ENCODE data around the gene GPC3.
"Not testable (repeated sequence)": the region's sequence is repeated elsewhere in the genome, so short reads cannot be mapped to it uniquely, and the experiment has no call there.

The GPC3 gene

DNA sequence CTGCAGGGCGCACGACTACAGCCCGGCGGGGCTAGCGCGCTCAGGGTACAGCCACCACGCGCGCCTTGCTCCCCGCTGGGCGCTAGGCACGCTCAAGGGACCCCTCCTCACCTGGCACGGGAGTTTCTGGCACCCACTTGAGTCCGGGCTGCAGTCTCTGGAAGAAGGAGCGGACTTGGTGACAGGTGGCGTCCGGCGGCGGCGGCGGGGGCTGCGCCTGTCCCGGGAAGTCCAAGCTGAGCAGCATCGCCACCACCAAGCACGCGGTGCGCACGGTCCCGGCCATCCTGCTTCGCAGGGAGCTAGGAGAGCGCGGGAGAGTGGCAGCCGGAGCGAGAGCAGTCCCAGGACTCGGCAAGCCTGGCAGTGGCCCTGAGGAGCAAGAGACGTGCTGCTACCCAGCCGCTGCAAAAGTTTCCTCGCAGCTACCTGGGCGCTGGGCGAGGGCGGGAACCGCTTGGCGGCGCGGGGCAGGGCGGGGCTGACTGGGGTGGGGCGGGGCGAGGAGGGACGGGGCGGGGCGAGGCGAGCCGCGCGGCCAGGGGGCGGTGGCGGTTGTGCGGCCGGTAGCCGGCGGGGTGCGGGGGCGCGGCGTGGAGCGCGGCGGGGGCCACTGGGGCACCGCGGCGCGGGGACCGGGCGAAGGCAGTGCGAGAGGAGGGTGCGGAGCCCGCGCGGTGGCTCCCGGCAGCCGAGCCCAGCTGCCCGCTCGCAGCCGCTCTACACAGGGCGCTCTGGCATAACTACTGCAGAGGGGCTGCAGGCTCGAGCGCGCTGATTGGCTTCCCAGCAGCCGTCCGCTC is at the start of gene GPC3:
Gene GPC3, minus strand, starts transcription at position 431 of the 803 bp plus-strand sequence.
- peak; percentile 75 for DNase-seq (ENCODE audit: low spot score)

DNA sequence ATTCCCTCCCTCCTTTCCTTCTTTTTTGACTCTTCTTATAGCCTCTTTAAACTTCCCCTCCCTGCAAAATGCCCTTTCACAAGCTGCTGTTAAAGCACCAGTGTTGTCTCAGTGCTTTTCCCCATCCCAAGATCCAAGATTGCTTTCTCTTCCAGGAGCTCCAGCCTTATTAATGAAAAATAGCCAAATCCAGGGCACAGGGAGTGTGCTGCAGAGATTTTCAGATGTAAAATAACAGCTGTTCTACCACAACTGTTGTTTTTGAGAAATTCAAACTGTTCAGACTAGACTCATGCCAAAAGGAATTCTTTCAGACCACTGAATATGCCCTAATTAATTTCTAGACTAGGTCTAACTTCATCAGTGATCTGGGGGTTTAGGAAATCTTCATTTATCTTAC is 47.0 kb upstream of the GPC3 start:
- no peak for DNase-seq (ENCODE audit: low spot score)

DNA sequence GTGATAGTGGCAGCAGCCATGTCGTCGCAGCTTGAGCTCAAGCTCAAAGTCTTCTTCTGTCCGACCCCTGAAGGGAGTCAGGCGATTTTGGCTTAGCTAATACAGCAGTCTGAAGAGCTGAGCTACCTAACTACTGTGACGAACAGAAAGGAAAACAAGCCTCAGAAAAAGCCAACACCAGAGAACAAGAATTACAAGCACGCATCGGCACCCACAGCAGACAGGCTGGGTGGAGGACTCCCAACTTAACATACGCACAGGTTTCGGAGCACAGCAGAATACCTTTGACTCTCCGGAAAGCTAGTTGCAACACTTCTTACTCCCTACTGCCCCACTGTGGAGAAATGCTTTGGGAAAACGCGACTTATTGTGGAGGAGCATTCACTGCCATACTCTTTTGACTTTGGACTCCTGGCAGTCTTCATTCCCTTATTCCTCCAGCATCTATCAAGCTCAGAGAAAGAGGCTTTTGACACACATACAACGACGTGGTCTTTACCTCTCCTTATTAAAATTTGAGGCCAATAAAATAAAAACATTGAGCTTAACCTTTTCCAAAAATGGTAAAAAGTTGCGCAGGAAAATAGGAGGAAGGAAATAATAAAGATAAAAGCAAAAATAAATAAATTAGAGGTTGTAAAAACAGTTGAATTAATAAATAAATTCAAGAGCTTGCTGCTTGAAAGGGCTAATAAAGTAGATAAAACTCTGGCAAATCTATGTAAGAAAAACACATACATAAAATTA is 41.3 kb upstream of the GPC3 start:
- peak; percentile 66 for DNase-seq (ENCODE audit: low spot score)

DNA sequence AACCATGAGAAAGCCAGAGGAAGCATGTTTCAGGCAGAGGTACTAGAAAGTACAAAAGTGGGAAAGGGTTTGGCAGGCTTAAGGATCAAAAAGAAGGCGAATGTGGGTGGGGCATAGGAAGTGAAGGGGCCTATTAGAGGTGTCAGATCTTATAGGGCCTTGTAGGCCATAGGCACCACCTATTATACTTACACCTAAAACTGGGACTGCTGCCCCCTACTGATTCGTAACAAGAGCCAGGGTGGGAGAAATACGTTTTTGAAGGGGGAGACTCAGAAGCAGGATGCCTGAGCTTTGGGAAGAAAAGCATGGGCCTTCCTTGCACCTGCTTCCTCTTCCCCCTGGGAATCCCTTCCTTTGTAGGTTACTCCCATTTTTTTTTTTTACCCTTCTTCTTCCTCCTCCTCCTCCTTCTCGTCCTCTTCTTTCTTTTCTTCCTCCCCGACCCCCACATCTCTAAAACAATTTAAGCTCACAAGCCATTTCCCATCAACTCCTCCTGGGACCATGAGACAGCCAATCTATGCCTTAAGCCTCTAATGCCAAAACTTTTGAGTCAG is 40.7 kb upstream of the GPC3 start:
- no peak for DNase-seq (ENCODE audit: low spot score)

DNA sequence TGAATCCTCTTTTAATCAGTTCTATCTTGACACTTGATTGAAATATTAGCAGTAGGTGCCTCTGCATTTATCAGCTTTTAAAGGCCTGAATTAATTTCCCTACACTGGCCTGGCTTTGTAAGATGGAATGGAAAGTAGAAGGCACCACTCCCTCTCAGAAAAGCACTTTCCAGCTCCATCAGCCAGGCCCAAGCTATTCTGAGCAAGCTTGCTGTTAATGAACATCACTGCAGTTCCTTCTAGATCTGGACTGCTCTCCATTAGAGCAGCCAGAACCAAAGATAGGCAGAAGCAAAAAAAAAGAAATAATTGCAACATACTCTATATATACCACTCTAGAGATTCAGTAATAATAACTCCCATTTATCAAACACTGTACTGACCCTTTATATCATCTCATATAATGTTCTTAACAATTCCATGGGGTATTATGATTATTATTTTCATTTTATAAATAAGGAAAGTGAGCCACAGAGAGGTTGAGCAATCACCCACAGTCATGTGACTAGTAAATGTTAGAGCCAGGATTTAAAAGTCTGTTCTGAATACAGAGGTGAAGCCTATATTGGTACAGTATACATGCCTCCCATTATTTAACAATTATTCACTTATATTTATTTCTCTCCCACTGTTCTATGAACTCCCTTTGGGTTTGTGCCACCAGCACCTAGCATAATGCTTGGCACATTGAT is 39.4 kb upstream of the GPC3 start:
- DNase-seq (ENCODE audit: low spot score): no peak

DNA sequence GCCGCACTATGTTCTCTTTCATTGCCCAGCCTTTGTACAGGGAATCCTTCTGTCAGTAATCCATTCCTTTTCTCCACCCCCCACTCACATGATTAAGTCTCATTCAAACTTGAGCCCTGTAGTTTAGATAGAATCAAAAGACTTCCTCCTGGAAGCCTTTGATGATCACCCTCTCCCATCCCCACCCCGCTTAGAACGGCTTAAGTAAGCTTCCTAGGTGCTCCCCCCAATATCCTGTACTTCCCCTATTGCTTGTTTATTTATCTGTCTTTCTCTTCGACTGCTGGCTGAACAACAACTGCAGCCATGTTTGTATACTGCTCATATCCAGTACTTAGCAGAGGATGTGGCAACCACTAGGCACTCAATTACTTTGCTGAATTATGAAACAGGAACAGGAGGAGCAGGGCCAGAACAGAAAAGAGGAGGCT is 38.5 kb upstream of the GPC3 start:
- DNase-seq (ENCODE audit: low spot score): no peak

DNA sequence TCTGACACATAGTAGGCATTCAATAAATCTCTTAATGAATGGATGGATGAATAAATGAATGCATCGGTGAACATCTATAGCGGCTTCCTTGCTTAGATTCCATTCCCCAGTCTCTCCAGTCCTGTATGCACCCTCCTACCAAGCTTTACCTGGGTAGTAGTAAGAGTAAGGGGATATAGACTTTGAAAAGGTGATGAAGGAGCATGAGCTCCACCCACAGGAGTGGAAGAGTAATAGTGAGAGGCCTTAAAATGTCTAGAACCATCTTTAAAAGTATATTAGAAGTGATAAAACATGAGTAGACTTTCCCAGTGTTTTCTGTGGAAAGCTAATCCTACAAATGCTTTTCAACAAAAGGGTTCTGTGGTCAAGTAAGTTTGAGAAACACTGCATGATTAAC is 35.5 kb upstream of the GPC3 start:
- no peak for DNase-seq (ENCODE audit: low spot score)

DNA sequence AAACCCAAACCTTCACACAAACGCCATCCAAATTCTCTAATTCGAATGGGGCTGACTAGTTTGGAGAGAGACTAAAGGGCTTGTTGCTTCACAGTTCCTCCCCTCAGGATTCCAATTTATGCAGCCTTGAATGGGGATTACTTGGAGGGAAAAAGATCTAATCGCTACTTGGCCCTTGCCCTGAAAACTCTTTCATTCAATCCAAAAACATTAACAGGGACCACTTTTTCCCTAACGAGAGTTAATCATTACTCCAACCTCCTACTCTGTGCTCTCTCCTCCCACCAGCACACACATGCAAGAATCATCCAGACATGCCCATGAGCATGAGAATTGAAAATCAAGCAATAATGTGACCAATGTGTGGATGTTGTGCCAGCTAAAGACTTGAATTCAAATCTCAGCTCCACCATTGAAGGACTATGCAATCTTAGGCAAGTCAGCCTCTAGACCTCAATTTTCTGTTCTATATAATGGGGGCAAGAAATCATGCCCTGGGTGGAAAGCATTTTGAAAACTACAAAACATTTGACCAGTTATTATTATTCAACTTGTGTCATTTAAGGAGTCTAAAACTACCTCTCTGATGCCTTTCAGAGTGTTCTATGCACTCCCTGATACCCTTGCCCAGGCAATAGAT is 34.3 kb upstream of the GPC3 start:
- no peak for DNase-seq (ENCODE audit: low spot score)

DNA sequence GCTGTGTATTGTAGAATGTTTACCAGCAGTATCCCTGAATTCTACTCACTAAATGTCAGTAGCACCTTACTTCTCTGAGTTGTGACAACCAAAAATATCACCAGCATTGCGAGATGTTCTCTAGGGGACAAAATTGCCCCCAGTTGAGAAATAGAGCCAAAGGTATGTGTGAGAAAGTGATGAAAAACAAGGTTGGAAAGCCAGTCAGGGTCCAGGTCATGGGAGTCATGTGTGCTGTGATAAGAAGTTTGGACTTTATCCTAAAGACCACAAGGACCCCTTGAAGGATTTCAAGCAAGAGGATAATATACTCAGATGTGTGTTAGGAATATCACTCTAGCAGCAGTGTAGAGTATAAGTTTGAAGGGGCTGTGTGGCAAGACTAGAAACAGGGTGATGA is 30.9 kb upstream of the GPC3 start:
- DNase-seq (ENCODE audit: low spot score): not testable (repeated sequence)

DNA sequence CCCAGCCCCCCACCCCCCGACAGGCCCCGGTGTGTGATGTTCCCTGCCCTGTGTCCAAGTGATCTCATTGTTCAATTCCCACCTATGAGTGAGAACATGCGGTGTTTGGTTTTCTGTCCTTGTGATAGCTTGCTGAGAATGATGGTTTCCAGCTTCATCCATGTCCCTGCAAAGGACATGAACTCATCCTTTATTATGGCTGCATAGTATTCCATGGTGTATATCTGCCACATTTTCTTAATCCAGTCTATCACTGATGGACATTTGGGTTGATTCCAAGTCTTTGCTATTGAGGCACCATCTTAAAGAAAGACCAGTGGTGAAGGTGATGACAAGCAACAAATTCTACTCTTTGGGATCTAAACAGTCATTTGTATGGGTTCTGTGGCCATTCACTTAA is 30.1 kb upstream of the GPC3 start:
- not testable (repeated sequence) for DNase-seq (ENCODE audit: low spot score)

DNA sequence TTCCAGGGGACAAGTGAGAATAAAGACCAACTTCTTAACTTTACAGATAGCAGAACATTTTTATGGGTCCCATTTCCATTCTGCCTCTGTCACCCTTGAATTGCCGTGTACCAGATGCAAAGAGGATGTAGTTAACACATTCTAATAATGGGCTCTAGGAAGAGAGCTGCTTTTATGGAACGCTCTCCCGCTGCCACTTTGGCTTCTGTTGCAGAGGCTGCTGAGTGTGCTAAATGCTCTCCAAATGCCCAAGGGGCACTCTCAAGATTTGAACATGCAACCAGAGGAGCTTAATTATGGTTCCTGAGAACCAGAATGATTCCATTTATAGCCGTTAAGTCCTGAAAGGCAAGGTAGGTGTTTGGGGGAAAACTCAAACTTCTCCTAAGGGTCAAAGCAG is 28.1 kb upstream of the GPC3 start:
- no peak for DNase-seq (ENCODE audit: low spot score)

DNA sequence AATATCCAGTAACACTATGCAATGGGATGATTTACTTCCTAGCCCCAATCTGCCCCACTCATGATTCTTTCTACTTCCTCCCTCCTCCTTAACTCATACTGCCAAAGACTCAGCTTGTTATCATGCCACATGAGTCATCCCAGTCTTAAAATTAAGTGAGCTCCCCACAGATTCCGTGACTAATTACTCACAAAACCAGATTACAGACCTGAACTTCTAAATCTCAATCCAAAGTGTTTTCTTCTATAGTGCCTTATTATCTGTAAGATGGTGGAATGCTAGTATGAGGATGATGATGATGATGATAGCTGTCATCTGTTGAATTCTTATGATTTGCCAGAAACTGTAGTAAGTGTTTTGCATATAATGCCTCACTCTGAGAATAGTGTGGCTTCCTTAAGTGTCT is 27.7 kb upstream of the GPC3 start:
- DNase-seq (ENCODE audit: low spot score): no peak

DNA sequence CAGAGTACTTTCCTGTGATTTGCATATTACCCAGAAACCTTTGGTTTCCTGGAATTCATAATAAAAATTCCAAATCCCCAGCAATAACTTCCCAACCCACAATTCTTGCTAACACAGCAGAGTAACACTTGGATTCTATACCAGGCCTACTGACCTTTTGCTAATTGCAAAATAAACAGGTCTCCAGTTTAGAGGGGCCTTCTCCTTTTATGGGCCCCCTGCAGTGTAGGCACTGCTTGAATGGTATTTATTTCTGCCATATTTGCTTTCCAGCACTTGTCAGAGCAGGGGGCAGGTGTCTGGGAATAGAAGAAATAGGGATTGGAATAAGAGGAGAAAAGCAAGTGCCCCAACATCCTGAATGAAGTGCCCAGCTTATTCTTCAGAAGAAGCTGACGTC is 25.3 kb upstream of the GPC3 start:
- DNase-seq (ENCODE audit: low spot score): no peak

DNA sequence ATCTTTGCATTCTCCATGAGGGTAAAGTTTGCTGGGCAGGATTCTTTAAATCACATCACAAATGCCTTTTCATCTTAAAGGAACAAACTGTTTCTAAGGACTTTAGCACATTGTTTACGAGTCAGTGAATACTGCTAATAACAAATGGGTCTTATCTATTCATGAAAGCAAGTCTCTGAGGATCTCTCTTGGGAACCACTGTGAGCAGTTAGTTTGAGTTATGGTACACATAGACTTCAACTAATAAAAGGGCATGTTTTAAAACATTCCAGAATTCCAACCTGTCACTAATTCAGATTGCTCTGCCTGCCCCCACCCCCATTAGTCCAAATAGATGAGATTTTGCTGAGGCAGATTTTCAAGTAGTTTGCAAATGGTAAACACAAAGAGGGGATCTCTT is 22.3 kb upstream of the GPC3 start:
- DNase-seq (ENCODE audit: low spot score): no peak

DNA sequence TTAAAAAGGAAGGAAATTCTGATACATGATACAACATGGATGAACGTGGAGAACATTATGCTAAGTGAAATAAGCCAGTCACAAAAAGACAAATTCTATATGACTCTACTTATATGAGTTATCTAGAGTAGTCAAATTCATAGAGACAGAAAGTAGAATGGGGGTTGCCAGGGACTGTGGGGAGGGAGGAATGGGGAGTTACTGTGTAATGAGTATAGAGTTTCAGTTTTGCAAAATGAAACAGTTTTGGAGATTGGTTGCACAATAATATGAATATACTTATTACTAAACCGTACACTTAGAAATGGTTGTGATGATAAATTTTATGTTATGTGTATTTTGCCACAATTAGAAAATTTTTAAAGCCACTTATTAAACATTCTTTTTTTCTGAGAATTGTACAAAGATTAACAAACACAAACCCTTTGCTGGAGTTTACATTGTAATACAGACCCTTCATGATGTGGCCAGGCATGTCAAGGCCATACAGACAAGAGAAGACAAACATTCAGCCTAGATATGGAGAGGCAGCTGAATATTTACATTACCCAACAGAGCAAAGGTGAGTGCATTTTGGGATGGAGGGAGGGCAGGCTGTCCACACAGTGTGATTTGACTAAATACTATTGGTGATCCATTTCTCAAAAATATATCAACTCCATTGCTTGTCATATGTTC is 21.2 kb upstream of the GPC3 start:
- no peak for DNase-seq (ENCODE audit: low spot score)

DNA sequence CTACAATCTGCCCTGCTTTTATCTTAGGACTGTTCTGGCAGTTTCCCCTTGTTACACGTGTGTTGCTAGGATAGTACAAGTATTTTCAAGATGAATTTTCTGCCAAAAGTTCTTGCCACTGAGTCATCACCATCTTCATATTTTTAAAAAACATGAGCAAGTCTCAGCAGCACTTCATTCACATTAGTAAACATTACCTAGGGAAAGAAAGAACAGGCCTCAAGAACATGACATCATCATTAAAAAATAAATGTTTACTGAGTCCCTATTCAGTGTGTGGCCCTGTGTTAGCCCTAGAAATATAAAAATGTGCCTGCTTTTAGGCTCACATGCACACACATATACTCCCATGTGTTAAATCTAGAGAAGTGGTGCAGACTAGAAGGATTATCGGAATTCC is 18.7 kb upstream of the GPC3 start:
- DNase-seq (ENCODE audit: low spot score): no peak

DNA sequence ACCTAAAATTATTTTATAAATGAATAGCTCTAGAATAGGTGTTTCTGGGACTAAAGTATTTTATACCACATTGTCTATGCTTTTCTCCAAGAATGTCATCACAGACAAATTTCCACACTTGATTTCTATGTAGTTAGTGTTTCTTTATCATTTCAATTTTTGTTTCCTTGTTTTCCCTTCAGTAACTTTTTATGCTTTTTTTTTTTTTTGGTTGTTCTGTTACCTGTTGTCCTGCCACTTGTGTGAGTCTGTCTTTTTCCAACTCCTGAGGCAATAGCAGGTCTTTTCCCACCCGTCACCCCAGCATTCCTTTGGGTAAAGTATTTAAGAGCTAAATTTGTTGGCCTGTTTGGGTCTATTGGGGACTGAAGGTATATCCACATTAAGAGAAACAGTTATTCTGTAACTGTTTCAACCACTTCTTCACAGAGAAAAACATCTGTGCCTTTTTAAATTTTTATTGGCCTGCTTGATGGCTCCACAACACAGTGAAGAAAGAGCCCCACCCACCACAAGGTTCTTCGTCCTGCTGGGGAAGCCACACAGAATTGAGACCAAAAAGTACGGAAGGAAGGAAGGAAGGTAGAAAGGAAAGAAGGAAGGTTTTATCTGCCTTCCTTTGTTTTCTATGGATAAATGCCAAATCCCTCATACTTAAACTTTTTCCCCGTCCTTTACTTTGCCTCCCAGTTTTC is 17.7 kb upstream of the GPC3 start:
- no peak for DNase-seq (ENCODE audit: low spot score)

DNA sequence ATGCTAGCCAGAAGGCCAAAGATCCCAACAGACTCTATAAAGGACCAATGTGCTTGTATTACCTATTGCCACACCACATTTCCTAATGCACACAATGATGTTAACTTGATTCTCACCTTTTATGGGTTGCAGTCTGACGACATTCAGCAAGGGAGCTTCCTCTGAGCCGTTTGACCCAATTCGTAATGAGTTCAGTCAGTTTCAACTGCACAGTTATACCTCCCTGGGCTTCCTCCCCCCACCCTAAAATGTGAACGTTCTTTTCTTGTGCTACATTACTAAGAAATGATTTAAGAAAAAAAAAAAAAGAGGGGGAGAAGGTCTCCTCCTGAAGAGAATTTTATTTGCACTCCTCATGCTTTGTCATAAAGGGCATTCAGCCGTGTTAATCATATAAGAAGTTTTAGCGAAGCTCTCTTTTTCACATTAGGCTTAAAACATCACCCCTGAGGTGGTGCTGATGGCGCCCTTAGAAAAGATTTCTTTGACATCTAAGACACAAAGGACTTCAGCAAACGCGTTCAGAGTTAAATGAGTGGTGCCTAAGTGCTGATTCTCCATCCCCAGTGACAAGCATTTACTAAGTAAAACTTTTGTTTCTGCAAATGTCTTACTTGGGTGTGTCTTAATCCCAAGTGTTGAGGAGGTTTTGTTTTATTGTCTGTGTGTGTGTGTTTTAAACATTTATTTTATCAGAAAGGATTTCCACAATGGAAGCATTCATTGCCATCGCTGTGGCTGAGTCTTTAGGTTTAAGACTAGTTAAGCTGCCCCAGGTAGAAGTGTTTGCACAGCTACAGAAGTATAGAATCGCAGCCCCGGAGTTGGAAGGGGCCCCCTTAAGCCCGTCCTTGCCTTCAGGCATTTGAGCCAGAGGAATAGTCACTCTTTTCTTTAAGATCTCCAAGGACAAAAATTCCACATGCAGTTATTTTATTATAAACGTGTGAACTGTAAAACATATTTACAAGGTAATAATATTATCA is 15.2 kb upstream of the GPC3 start:
- DNase-seq (ENCODE audit: low spot score): no peak

DNA sequence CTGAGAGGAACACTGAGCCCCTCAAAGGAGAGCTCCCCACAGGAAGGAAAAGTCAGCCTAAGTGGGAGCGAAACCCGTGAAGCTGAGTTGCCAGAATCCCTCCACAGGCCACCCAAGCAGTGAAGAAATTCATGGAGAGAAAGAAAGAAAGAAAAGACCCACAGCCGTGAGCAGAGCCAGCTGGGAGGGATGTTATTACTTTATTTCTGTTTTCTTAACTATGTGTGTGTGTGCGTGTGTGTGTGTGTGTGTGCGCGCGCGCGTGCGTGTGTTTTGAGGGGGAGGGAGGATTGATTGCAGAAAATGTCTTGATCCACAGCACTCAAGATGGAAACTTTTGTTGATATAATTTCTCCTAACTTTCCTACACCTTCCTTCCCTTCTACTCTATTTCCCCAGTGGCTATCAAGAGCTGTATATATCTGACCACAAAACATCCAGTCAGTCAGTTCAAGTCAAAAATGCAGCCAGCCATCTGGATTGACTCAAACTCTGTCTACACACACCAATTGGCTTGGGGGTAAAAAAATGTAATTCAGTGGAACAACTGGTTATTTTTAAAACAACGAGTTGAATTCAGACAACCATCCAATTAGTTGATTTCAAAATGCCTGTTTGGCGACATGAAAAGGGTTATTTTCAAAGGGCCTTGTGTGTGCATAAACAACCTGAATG is 13.8 kb upstream of the GPC3 start:
- DNase-seq (ENCODE audit: low spot score): peak; percentile 67
